H1 (cell line): ENCODE results near the gene TAGLN3. TPM values are rescaled to one million over a fixed set of nuclear protein-coding genes. Genes with fewer than 3 reads are reported as not detected.

Source experiments
- CTBP2 ChIP-seq: IDR thresholded peaks from 2 replicates; pipeline ENCODE4 v1.7.0; 2011; ENCODE audit warnings: borderline replicate concordance, mild to moderate bottlenecking, moderate library complexity, mixed read lengths, low read length; ENCODE audit not compliant: insufficient read depth, insufficient read length
- EP300 ChIP-seq, 2 experiments: IDR thresholded peaks; 1 replicate in 1 of 2; 2 replicates in 1 of 2; pipeline ENCODE4 v1.6.1; 2011 to 2012; ENCODE audit warnings: low read depth in 2 of 2, low read length in 2 of 2, mild to moderate bottlenecking in 2 of 2, borderline replicate concordance in 1 of 2, inconsistent platforms in 1 of 2, moderate library complexity in 1 of 2
- SP4 ChIP-seq: IDR thresholded peaks from 2 replicates; pipeline ENCODE4 v1.6.1; 2012; ENCODE audit warnings: low read length, inconsistent platforms
- polyA plus RNA-seq, 7 experiments: library from polyadenylated mRNA; depleted of rRNA in 3 of 7; stranded (reverse) in 5 of 7; unstranded in 2 of 7; fragments of >200 nt in 5 of 7; fragments of 200-250 nt in 2 of 7; gene quantifications; 1 replicate in 5 of 7; 2 replicates in 1 of 7; 4 replicates in 1 of 7; pipeline versions ENCODE4 v1.2.1 to v1.2.3, GENCODE V29; 2011 to 2013; ENCODE audit warnings: missing spikeins in 2 of 7, mixed read lengths in 2 of 7
- total RNA-seq: library from RNA; stranded (reverse); fragmentation: NEBNext Ultra II Directional; extraction: Animal tissue kit (Norgen Biotek cat#: 25700); gene quantifications from 2 replicates; pipeline ENCODE4 v1.2.1, GENCODE V29; 2021

Gene TAGLN3
- total and polyA plus RNA-seq, 2 of the 8 experiments (the other 6 are each of a cell fraction or from before 2014, with no cell fraction given), result 6.3 to 7.5 TPM

GRCh38 chr3:111978583-111979433 is 19.9 kb upstream of the TAGLN3 start, which contains the start of gene ABHD10 (continued):
- TF ChIP-seq CTBP2, result no peak
- no peak for TF ChIP-seq EP300 (IDR thresholded peaks at IDR 0.05; ENCODE audit: borderline replicate concordance in 1 of 2, low read depth in 2 of 2, low read length in 2 of 2)
- no peak for TF ChIP-seq SP4
